K562 (cell line): ENCODE data around the gene LACTB. TPM values are rescaled to one million over a fixed set of nuclear protein-coding genes. Genes with fewer than 3 reads are reported as not detected.

Experiments
- CBX2 ChIP-seq: fragments of 200-600 bp; sonication (generic); IDR thresholded peaks from one replicate; pipeline ENCODE4 v1.6.1; 2012; ENCODE audit warnings: mild to moderate bottlenecking, low read length, inconsistent platforms; ENCODE audit not compliant: insufficient read depth, poor library complexity, severe bottlenecking
- DACH1 ChIP-seq: fragments of 450-650 bp; IDR thresholded peaks from 2 replicates; pipeline ENCODE4 v1.6.1; 2018; ENCODE audit not compliant: partially characterized antibody
- ESRRB ChIP-seq: fragments of 250-450 bp; sonication (Bioruptor Pico); IDR thresholded peaks from 2 replicates; pipeline ENCODE4 v1.5.0; 2020; ENCODE audit warnings: mild to moderate bottlenecking, moderate library complexity, borderline replicate concordance
- GATAD2B ChIP-seq: fragments of 450-650 bp; IDR thresholded peaks from 2 replicates; pipeline ENCODE4 v1.6.1; 2017; ENCODE audit warnings: mild to moderate bottlenecking, borderline replicate concordance
- MAFG ChIP-seq: fragments of 450-650 bp; conservative IDR thresholded peaks from 2 replicates; pipeline ENCODE4 v1.6.1; 2016; ENCODE audit warnings: missing genetic modification characterization, missing compliant biosample characterization
- PHB2 ChIP-seq: fragments of 450-650 bp; IDR thresholded peaks from 2 replicates; pipeline ENCODE4 v1.6.1; 2017; ENCODE audit warnings: low read depth
- RAD21 ChIP-seq, 2 experiments: fragments of 250-450 bp in 1 of 2; fragments of 450-650 bp in 1 of 2; sonication (Bioruptor Pico) in 1 of 2; formaldehyde crosslinking in 1 of 2; IDR thresholded peaks in 1 of 2; conservative IDR thresholded peaks in 1 of 2; 2 replicates each; pipeline versions ENCODE4 v1.4.0 to v1.8.0; 2020 to 2022; ENCODE audit warnings: mild to moderate bottlenecking in 2 of 2, moderate library complexity in 1 of 2
- SMARCA4 ChIP-seq: fragments of 450-650 bp; IDR thresholded peaks from 2 replicates; pipeline ENCODE4 v1.6.1; 2016
- SMARCB1 ChIP-seq: IDR thresholded peaks from 2 replicates; pipeline ENCODE4 v1.6.1; 2011; ENCODE audit warnings: improper control_type of control experiment, low read depth; ENCODE audit not compliant: insufficient read length
- TAF7 ChIP-seq: fragments of 450-650 bp; IDR thresholded peaks from 2 replicates; pipeline ENCODE4 v1.6.1; 2016; ENCODE audit warnings: missing genetic modification characterization, missing compliant biosample characterization
- ZNF12 ChIP-seq: sonication (generic); formaldehyde crosslinking; IDR thresholded peaks from 2 replicates; pipeline ENCODE4 v1.4.0; 2020; ENCODE audit warnings: mild to moderate bottlenecking, missing genetic modification reagents
- ZNF699 ChIP-seq: fragments of 250-450 bp; sonication (Bioruptor Pico); IDR thresholded peaks from 2 replicates; pipeline ENCODE4 v1.8.0; 2021; ENCODE audit warnings: mild to moderate bottlenecking, moderate library complexity; ENCODE audit not compliant: insufficient replicate concordance
- polyA plus RNA-seq, 8 experiments: library from polyadenylated mRNA; depleted of rRNA in 4 of 8; stranded (reverse) in 5 of 8; unstranded in 3 of 8; fragments of >200 nt; fragmentation: Nextera tagmentation in 2 of 8; fragmentation: Illumina TruSeq in 1 of 8; extraction: Ambion mirVana in 2 of 8; extraction: Trizol in 1 of 8; gene quantifications; 2 replicates each; pipeline versions ENCODE4 v1.2.1 to v1.2.3, GENCODE V29; 2011 to 2014; ENCODE audit warnings: inconsistent platforms in 1 of 8, missing spikeins in 1 of 8
- total RNA-seq, 7 experiments: library from RNA; depleted of rRNA in 6 of 7; stranded (reverse); fragments of >200 nt in 6 of 7; fragmentation: Illumina TruSeq in 2 of 7; extraction: Trizol in 2 of 7; gene quantifications; 2 replicates each; pipeline versions ENCODE4 v1.2.1 to v1.2.3, GENCODE V29; 2011 to 2021; ENCODE audit warnings: low replicate concordance in 1 of 7
- TF ChIP-seq, protein P1 (sequence below): fragments of 200-600 bp; sonication (generic); IDR thresholded peaks from one replicate; pipeline ENCODE4 v1.6.1; 2012; ENCODE audit warnings: mild to moderate bottlenecking, low read depth, low read length, inconsistent platforms
- TF ChIP-seq, protein P2 (sequence below): sonication (generic); formaldehyde crosslinking; IDR thresholded peaks from 2 replicates; pipeline ENCODE4 v1.8.1; 2023; ENCODE audit warnings: mild to moderate bottlenecking, missing genetic modification reagents

The LACTB gene
- total and polyA plus RNA-seq, 9 of the 15 experiments (the other 6 are each of a cell fraction or from before 2014, with no cell fraction given) = 3.1 to 15.5 (median 9.8) TPM

DNA sequence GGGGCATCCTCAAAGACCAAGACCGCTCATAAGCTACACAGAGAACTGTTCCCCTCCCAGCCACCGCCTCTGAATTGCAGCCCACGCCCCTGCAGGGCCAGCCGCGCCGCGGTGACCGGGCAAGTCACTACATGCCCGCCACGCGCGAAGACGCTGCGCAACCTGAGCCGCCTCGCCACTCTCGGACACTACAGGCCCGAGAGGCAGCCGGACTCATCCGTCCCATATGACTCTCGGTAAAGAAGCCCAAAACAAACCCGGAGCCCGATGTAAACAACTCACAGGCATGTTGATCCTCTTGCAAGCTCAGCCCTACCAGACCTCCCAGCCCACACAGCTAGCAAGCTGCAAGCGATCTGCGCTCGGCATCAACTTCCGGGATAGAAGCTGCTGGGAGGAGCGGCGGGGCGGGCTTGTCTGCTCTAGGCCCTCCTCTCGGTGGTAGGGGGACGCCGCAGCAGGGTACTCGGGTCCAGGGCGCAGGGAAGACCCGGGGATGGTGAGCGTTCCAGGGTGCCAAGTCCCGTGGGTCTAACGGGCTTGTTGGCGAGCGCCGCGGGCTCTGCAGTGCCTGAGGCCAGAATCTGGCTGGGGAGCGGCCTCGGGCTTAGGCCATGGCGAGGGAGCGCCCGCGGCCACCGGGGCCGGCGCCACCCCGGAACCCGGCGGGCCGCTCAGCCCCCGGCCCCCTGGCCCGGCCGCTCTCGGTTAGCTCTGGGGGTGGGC lies 35.6 kb downstream of the LACTB start, which contains the start of gene RPS27L (continued):
- TF ChIP-seq, protein P1, sequence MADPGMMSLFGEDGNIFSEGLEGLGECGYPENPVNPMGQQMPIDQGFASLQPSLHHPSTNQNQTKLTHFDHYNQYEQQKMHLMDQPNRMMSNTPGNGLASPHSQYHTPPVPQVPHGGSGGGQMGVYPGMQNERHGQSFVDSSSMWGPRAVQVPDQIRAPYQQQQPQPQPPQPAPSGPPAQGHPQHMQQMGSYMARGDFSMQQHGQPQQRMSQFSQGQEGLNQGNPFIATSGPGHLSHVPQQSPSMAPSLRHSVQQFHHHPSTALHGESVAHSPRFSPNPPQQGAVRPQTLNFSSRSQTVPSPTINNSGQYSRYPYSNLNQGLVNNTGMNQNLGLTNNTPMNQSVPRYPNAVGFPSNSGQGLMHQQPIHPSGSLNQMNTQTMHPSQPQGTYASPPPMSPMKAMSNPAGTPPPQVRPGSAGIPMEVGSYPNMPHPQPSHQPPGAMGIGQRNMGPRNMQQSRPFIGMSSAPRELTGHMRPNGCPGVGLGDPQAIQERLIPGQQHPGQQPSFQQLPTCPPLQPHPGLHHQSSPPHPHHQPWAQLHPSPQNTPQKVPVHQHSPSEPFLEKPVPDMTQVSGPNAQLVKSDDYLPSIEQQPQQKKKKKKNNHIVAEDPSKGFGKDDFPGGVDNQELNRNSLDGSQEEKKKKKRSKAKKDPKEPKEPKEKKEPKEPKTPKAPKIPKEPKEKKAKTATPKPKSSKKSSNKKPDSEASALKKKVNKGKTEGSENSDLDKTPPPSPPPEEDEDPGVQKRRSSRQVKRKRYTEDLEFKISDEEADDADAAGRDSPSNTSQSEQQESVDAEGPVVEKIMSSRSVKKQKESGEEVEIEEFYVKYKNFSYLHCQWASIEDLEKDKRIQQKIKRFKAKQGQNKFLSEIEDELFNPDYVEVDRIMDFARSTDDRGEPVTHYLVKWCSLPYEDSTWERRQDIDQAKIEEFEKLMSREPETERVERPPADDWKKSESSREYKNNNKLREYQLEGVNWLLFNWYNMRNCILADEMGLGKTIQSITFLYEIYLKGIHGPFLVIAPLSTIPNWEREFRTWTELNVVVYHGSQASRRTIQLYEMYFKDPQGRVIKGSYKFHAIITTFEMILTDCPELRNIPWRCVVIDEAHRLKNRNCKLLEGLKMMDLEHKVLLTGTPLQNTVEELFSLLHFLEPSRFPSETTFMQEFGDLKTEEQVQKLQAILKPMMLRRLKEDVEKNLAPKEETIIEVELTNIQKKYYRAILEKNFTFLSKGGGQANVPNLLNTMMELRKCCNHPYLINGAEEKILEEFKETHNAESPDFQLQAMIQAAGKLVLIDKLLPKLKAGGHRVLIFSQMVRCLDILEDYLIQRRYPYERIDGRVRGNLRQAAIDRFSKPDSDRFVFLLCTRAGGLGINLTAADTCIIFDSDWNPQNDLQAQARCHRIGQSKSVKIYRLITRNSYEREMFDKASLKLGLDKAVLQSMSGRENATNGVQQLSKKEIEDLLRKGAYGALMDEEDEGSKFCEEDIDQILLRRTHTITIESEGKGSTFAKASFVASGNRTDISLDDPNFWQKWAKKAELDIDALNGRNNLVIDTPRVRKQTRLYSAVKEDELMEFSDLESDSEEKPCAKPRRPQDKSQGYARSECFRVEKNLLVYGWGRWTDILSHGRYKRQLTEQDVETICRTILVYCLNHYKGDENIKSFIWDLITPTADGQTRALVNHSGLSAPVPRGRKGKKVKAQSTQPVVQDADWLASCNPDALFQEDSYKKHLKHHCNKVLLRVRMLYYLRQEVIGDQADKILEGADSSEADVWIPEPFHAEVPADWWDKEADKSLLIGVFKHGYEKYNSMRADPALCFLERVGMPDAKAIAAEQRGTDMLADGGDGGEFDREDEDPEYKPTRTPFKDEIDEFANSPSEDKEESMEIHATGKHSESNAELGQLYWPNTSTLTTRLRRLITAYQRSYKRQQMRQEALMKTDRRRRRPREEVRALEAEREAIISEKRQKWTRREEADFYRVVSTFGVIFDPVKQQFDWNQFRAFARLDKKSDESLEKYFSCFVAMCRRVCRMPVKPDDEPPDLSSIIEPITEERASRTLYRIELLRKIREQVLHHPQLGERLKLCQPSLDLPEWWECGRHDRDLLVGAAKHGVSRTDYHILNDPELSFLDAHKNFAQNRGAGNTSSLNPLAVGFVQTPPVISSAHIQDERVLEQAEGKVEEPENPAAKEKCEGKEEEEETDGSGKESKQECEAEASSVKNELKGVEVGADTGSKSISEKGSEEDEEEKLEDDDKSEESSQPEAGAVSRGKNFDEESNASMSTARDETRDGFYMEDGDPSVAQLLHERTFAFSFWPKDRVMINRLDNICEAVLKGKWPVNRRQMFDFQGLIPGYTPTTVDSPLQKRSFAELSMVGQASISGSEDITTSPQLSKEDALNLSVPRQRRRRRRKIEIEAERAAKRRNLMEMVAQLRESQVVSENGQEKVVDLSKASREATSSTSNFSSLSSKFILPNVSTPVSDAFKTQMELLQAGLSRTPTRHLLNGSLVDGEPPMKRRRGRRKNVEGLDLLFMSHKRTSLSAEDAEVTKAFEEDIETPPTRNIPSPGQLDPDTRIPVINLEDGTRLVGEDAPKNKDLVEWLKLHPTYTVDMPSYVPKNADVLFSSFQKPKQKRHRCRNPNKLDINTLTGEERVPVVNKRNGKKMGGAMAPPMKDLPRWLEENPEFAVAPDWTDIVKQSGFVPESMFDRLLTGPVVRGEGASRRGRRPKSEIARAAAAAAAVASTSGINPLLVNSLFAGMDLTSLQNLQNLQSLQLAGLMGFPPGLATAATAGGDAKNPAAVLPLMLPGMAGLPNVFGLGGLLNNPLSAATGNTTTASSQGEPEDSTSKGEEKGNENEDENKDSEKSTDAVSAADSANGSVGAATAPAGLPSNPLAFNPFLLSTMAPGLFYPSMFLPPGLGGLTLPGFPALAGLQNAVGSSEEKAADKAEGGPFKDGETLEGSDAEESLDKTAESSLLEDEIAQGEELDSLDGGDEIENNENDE = no peak
- TF ChIP-seq SMARCB1 (no peak), GATAD2B (peak; percentile 44; the same call in 1 of the 2 replicates), RAD21 (CRISPR knock-in tag; conservative IDR thresholded peaks at IDR 0.05 in 1 of 2, IDR thresholded peaks at IDR 0.05 in 1 of 2) (peak in 1 of 2 experiments; percentile 7; a peak in 1 of 4 replicates), ZNF12 (CRISPR knock-in tag) (peak; percentile 82; the same call in 1 of the 2 replicates), SMARCA4 (0 out of 2 replicates have a peak, but pooled peaks have one; percentile 24), CBX2 (no peak), ESRRB (CRISPR knock-in tag) (no peak), PHB2 (no peak), MAFG (no peak), TAF7 (tag) (peak; percentile 95), ZNF699 (CRISPR knock-in tag) (no peak), DACH1 (no peak)
- TF ChIP-seq, protein P2, sequence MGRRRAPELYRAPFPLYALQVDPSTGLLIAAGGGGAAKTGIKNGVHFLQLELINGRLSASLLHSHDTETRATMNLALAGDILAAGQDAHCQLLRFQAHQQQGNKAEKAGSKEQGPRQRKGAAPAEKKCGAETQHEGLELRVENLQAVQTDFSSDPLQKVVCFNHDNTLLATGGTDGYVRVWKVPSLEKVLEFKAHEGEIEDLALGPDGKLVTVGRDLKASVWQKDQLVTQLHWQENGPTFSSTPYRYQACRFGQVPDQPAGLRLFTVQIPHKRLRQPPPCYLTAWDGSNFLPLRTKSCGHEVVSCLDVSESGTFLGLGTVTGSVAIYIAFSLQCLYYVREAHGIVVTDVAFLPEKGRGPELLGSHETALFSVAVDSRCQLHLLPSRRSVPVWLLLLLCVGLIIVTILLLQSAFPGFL = 0 out of 2 replicates have a peak, but pooled peaks have one; percentile 55
